Activated B cell treated with CpG ODN at 0.5 μM for 24 hours (primary cell): ENCODE measurements around the gene TCF23. TPM values are rescaled to one million over a fixed set of nuclear protein-coding genes. Genes with fewer than 3 reads are reported as not detected.
"Not testable (repeated sequence)": the region's sequence is repeated elsewhere in the genome, so short reads cannot be mapped to it uniquely, and the experiment has no call there.

ENCODE experiments used
- ATAC-seq: fragments of 200-7000 bp; cut with Tn5 transposase; one replicate; pipeline ENCODE4 v1.10.0; 2021; ENCODE audit warnings: low read depth, mild to moderate bottlenecking, moderate library complexity
- CTCF ChIA-PET: fragments of 350-600 bp; sonication (Branson Sonifier 250); formaldehyde crosslinking; loops from one replicate; lab custom pipeline; 2021; ENCODE audit warnings: antibody characterized with exemption; lab: Charles Lee
- POLR2A ChIA-PET: fragments of 350-600 bp; sonication (Branson Sonifier 250); formaldehyde crosslinking; loops from one replicate; lab custom pipeline; 2021; ENCODE audit warnings: antibody characterized with exemption; lab: Charles Lee
- DNase-seq: peaks from one replicate; pipeline ENCODE4 v3.0.0; 2022
- H3K27ac Mint-ChIP-seq: one replicate; pipeline ENCODE4 v1.8.0; 2020; ENCODE audit warnings: mixed read lengths
- H3K27me3 Mint-ChIP-seq: one replicate; pipeline ENCODE4 v1.8.0; 2021; ENCODE audit warnings: mixed read lengths
- H3K36me3 Mint-ChIP-seq: one replicate; pipeline ENCODE4 v1.8.0; 2021; ENCODE audit warnings: low read depth, mixed read lengths
- H3K4me1 Mint-ChIP-seq: one replicate; pipeline ENCODE4 v1.8.0; 2021; ENCODE audit warnings: mixed read lengths
- H3K4me3 Mint-ChIP-seq: one replicate; pipeline ENCODE4 v1.8.0; 2020; ENCODE audit warnings: mild to moderate bottlenecking, mixed read lengths
- H3K9me3 Mint-ChIP-seq: one replicate; pipeline ENCODE4 v1.8.0; 2020; ENCODE audit warnings: mixed read lengths
- intact Hi-C: fragments of 100-400 bp; cut with micrococcal nuclease; formaldehyde crosslinking; loops from one replicate; pipeline ENCODE4 v1.15.1; 2024
- total RNA-seq: library from RNA; stranded (reverse); gene quantifications from 2 replicates; pipeline ENCODE4 v1.2.3, GENCODE V29; 2022
- TF ChIP-seq, protein P1 (sequence below): fragments of 200-600 bp; IDR thresholded peaks from one replicate; pipeline ENCODE4 v1.8.0; 2022; ENCODE audit warnings: antibody characterized with exemption, mild to moderate bottlenecking

The TCF23 gene
- total RNA-seq, 1 donor from 2014 or later, result 0.07 TPM

DNA sequence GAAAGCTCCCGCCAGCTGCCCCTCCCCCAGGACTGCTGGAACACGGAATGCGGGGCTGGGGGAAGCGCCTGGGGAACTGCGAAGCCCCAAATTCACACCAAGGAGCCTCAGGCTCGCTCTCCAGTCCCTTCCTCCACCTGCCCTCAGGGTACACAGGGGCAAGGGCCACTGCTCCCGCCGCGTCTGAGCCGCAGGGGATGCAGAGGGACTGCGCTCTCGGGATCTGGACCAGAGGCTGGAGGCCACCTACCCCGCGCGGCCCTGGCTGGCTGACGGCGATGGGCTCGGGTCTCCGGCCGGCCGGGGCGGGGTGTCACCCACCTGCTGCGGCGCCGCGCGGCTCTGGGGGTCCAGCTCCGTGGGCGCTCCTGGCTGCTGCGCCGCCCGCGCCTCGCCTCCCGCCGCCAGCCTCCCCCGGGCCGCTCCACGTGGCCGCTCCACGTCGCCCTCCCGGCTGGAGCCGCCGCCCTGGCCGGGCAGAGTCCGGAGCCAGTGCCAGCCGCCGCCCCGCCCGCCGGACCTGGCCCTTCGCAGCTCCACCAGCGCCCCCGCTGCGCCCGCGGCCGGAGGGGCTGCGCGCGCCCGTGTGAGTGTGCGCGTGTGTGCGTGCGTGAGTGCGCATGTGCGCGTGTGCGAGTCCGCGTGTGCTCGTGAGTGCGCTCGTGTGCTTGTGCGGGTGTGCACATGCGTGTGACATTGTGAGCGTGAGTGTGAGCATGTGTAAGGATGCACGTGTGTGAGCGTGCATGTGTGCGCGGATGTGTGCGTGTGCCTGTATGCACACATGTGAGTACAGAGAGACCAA lies 30.1 kb upstream of the TCF23 start, which contains the start of gene CGREF1:
TSS of gene CGREF1 (minus strand) at position 604 of the 805 bp plus-strand sequence. CDS start 14,762 bp downstream, outside the sequence.
- no peaks in the 10 kb centered on the region for H3K9me3 Mint-ChIP-seq
- POLR2A ChIA-PET, result no interaction called here
- H3K27ac Mint-ChIP-seq, result no peak within 1 kb of the TSS
- H3K4me1 Mint-ChIP-seq, result peaks cover 17% of the 10 kb centered on the region
- intact Hi-C loops, result loop anchor here (2.0 kb wide), 1 partner anchor 16 kb away; the partner anchor contains the start of gene PREB
- no peaks in the 10 kb centered on the region for H3K36me3 Mint-ChIP-seq
- no peak for DNase-seq
- H3K27me3 Mint-ChIP-seq, result peaks cover 33% of the 10 kb centered on the region
- CTCF ChIA-PET, result no interaction called here
- H3K4me3 Mint-ChIP-seq, result peak within 1 kb of the TSS; percentile 69
- TF ChIP-seq, protein P1, sequence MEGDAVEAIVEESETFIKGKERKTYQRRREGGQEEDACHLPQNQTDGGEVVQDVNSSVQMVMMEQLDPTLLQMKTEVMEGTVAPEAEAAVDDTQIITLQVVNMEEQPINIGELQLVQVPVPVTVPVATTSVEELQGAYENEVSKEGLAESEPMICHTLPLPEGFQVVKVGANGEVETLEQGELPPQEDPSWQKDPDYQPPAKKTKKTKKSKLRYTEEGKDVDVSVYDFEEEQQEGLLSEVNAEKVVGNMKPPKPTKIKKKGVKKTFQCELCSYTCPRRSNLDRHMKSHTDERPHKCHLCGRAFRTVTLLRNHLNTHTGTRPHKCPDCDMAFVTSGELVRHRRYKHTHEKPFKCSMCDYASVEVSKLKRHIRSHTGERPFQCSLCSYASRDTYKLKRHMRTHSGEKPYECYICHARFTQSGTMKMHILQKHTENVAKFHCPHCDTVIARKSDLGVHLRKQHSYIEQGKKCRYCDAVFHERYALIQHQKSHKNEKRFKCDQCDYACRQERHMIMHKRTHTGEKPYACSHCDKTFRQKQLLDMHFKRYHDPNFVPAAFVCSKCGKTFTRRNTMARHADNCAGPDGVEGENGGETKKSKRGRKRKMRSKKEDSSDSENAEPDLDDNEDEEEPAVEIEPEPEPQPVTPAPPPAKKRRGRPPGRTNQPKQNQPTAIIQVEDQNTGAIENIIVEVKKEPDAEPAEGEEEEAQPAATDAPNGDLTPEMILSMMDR, result no peak
- ATAC-seq, result no peak

DNA sequence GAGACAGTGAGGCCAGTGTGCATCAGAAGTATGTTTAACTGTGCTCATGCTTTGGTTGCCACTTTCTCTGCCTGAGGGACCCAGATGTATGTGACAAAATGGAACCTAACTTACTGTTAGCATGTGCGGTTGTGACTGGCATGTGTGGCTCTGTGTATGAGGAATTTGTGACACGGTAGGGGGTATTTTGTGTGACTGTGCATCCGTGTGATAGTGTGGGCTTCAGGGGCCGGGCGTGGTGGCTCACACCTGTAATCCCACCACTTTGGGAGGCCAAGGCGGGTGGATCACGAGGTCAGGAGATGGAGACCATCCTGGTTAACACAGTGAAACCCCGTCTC lies 29.5 kb upstream of the TCF23 start:
- DNase-seq, H3K9me3 Mint-ChIP-seq, H3K27ac Mint-ChIP-seq, POLR2A ChIA-PET, ATAC-seq, CTCF ChIA-PET, H3K36me3 Mint-ChIP-seq: not testable (repeated sequence)
- Mint-ChIP-seq H3K4me3 (peak overlapping the region; percentile 69), H3K27me3 (peaks cover 33% of the 10 kb centered on the region), H3K4me1 (peaks cover 19% of the 10 kb centered on the region)
- intact Hi-C loops, result loop anchor here (2.0 kb wide), 1 partner anchor 16 kb away; the partner anchor contains the start of gene PREB

DNA sequence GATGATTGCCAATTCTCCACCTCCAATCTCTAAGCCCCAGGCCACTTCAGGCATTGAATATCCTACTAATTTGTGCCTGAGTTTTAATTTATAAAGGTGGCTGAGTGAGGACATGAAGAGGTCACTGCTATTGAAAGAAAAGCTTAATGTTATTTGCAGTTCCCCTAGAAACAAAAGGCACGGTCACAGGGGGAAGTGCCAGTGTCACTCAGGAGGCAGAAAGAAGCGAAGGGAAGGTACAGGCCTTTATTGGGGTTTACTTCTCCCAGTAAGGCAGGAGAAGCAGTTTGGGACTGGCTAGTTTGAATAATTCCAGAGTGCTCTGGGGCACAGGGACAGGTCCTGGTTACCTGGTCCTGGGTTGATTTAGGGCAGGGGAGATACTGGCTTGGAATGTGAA lies 26.9 kb upstream of the TCF23 start:
- DNase-seq (no peak), ATAC-seq (no peak)
- Mint-ChIP-seq H3K4me3 (no peak overlapping the region), H3K4me1 (peaks cover 19% of the 10 kb centered on the region), H3K9me3 (no peaks in the 10 kb centered on the region), H3K27ac (no peak overlapping the region), H3K36me3 (no peaks in the 10 kb centered on the region), H3K27me3 (peaks cover 33% of the 10 kb centered on the region)
- ChIA-PET POLR2A (no interaction called here), CTCF (no interaction called here)
- TF ChIP-seq, protein P1, result no peak
- intact Hi-C loops, result no loop called here

DNA sequence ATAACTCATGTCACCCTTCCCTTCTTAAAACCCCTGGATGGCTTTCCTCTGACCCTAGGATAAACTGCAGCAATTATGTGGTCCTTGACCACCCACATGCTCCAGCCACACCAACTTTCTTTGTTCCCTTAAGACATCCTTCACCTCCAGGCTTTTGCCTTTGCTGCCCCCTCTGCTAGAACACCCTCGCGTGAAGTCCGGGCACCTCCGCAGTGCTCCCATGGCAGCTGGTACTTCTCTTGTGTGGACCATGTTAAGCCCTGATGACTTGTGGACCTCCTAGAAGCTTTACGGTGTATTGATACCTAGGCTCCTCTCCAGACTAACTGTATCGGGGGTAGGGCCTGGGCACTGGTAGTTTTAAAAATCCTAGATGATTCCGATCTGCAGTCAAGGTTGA lies 26.0 kb upstream of the TCF23 start:
- ATAC-seq (no peak), DNase-seq (no peak)
- no peaks in the 10 kb centered on the region for H3K9me3 Mint-ChIP-seq
- H3K27ac Mint-ChIP-seq, result peak overlapping the region; percentile 43
- H3K4me3 Mint-ChIP-seq, result peak overlapping the region; percentile 89
- peaks cover 19% of the 10 kb centered on the region for H3K4me1 Mint-ChIP-seq
- TF ChIP-seq, protein P1, result no peak
- ChIA-PET CTCF (interaction anchor here (1.0 to 1.7 kb wide), 3 partner anchors 11 to 157 kb away, joined by 3 to 10 read pairs (median 9); partner anchors contain the start of gene PREB), POLR2A (interaction anchor here (0.8 to 3.5 kb wide), 5 partner anchors 9 to 150 kb away, joined by 3 to 32 read pairs (median 3); partner anchors contain the start of genes ATRAID, PREB and SLC5A6)
- H3K36me3 Mint-ChIP-seq, result no peaks in the 10 kb centered on the region
- intact Hi-C loops, result loop anchor here (1.0 kb wide), 2 partner anchors 12 to 95 kb away; partner anchors contain the start of genes CAD and PREB
- H3K27me3 Mint-ChIP-seq, result peaks cover 27% of the 10 kb centered on the region

DNA sequence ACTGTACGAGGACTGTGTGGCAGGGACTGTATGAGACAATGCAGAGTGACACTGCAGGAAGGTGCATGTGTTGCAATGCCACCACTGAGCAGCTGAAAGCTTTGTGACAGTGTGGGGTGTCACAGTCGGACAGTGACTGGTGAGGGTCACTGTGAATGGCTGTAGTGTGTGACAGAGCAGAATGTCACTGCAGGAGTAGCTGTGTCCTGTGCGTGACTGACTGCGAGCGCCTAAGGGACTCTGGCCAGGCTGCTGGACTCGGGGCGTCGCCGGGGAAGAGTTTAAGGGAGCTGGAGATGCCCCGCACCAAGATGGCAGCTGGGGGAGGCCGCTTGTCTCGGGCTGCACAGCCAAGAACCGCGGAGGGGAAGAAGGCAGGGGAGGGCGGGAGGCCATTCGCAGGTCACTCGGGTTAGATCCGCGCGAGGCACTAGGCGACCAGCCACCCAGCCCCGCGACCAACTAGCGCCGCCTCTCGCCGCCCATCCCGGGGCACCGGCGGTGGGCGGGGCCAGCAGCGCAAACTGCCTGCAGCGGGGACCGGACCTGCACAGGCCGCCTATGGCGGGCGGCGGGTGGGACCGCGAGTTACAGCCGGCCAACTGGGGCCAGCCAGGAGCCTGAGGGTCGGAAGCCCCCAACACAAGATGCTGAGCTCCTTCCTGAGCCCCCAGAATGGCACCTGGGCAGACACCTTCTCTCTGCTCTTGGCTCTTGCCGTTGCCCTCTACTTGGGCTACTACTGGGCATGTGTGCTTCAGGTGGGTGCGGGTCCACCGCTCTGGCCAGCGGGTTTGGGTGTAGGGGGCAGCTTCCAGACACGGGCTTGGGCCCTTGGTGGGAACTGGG lies 25.3 kb upstream of the TCF23 start, which contains the start of gene ABHD1:
TSS of gene ABHD1 (plus strand) at position 514 of the 849 bp plus-strand sequence. CDS start at position 648, 134 bp downstream.
- intact Hi-C loops, result loop anchor here (1.0 kb wide), 2 partner anchors 11 to 94 kb away; partner anchors contain the start of genes CAD and PREB
- Mint-ChIP-seq H3K4me3 (peak within 1 kb of the TSS; percentile 89), H3K27ac (peak within 1 kb of the TSS; percentile 43), H3K9me3 (no peaks in the 10 kb centered on the region), H3K4me1 (peaks cover 15% of the 10 kb centered on the region), H3K36me3 (no peaks in the 10 kb centered on the region), H3K27me3 (peaks cover 22% of the 10 kb centered on the region)
- DNase-seq, result peak; percentile 69
- POLR2A ChIA-PET, result interaction anchor here (0.8 to 3.5 kb wide), 5 partner anchors 8 to 151 kb away, joined by 3 to 32 read pairs (median 3); partner anchors contain the start of genes ATRAID, PREB and SLC5A6
- TF ChIP-seq, protein P1, result no peak
- CTCF ChIA-PET, result interaction anchor here (1.0 to 1.7 kb wide), 3 partner anchors 11 to 156 kb away, joined by 3 to 10 read pairs (median 9); partner anchors contain the start of gene PREB
- ATAC-seq, result peak; percentile 89
